Measurements from ENCODE around the gene GDAP2. TPM values are rescaled to one million over a fixed set of nuclear protein-coding genes. Genes with fewer than 3 reads are reported as not detected.
A peak's percentile ranks its signal among the peaks of the same experiment; 100 is the strongest.

GDAP2 gene
- total RNA-seq, 4 donors from 2014 or later, result 18.1 to 20.4 (median 19.7) TPM

DNA sequence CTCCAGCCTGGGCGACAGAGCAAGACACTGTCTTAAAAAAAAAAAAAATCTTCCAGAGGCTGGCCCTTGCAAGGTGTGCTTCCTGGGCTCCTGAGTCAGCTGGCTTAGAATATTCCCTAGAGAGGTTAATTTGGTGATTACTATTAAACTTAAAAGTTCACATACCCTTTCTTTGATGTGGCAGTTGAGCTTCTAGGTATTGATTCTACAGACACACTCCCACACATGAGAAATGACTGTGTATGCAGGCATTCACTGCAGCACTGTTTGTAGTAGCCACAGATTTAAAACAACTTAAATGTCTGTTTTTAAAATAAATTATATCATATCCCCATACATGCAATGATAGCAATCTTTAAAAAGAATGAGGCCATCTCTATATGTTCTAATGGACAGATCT, 93.4 kb downstream of the GDAP2 start:
- no peak for DNase-seq (ENCODE audit: low spot score in 2 of 2)
- no peak for TF ChIP-seq POLR2A (IDR thresholded peaks at IDR 0.05)
- TF ChIP-seq, protein P1, sequence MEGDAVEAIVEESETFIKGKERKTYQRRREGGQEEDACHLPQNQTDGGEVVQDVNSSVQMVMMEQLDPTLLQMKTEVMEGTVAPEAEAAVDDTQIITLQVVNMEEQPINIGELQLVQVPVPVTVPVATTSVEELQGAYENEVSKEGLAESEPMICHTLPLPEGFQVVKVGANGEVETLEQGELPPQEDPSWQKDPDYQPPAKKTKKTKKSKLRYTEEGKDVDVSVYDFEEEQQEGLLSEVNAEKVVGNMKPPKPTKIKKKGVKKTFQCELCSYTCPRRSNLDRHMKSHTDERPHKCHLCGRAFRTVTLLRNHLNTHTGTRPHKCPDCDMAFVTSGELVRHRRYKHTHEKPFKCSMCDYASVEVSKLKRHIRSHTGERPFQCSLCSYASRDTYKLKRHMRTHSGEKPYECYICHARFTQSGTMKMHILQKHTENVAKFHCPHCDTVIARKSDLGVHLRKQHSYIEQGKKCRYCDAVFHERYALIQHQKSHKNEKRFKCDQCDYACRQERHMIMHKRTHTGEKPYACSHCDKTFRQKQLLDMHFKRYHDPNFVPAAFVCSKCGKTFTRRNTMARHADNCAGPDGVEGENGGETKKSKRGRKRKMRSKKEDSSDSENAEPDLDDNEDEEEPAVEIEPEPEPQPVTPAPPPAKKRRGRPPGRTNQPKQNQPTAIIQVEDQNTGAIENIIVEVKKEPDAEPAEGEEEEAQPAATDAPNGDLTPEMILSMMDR (IDR thresholded peaks at IDR 0.05), result no peak
- H3K4me3 ChIP-seq (ENCODE audit: low read depth, poor library complexity, severe bottlenecking), result no peak overlapping the region
- WGBS, 2 donors, result 90 to 100% methylated on average over 1 of the region's 1 CpG
- intact Hi-C loops (cut with DNase I; ENCODE audit: low total_unique reads), result no loop called here

DNA sequence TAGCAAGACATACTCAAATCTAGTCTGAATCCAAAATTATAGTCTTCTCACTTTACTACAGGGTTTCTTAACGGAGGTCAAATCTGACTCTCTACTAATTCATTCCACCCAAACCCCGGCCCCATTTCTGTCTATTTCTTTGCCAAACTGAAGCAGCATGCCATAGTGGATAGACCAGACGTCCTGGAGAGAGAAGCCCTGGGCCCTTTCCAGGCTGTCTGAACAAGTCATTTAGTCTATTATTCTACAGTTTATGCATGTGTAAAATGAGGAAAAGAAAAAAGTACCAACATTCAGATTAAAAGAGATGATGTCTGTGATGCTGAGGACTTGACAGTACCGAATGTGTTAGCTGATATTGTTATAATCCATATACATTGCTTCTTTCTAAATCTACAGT, 95.0 kb downstream of the GDAP2 start:
- 71 to 74% methylated on average over 4 of the region's 4 CpGs for WGBS, 2 donors
- no peak for TF ChIP-seq POLR2A (IDR thresholded peaks at IDR 0.05)
- intact Hi-C loops (cut with DNase I; ENCODE audit: low total_unique reads), result no loop called here
- no peak for DNase-seq (ENCODE audit: low spot score in 2 of 2)
- no peak overlapping the region for H3K4me3 ChIP-seq (ENCODE audit: low read depth, poor library complexity, severe bottlenecking)

DNA sequence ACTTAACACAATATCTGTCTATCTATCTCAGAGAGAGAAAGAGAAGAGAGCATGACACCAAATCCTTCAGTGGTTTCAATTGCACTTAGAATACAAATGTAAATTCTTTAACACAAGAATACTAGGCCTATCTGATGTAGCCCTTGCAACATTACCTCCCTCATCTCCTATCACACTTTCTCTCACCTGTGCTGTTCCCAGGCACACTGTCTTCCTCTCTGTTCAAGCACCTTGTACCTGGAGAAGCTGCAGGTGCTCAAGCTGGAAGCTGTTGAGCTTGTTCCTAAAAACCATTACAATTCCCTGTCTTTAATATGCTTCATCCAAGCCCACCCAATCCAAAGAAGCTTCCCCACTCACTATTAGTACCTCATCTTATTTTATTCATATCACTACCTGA, 97.0 kb downstream of the GDAP2 start:
- intact Hi-C loops (cut with DNase I; ENCODE audit: low total_unique reads), result no loop called here
- DNase-seq (ENCODE audit: low spot score in 2 of 2), result no peak
- TF ChIP-seq, protein P1 (IDR thresholded peaks at IDR 0.05), result no peak
- TF ChIP-seq POLR2A (IDR thresholded peaks at IDR 0.05), result no peak
- H3K4me3 ChIP-seq (ENCODE audit: low read depth, poor library complexity, severe bottlenecking), result no peak overlapping the region

DNA sequence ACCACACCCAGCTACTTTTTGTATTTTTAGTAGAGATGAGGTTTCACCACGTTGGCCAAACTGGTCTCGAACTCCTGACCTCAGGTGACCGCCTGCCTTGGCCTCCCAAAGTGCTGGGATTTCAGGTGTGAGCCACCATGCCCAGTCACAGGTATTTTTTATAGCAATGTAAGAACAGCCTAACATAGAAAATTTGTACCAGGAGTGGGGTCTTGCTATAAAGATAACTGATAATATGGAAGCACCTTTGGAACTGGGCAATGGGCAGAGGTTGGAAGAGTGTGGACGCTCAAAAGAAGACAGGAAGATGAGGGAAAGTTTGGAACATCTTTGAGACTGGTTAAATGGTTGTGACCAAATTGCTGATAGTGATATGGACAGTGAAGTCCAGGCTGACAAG, 99.2 kb downstream of the GDAP2 start:
- no peak overlapping the region for H3K4me3 ChIP-seq (ENCODE audit: low read depth, poor library complexity, severe bottlenecking)
- TF ChIP-seq, protein P1 (IDR thresholded peaks at IDR 0.05), result no peak
- TF ChIP-seq POLR2A (IDR thresholded peaks at IDR 0.05), result no peak
- intact Hi-C loops (cut with DNase I; ENCODE audit: low total_unique reads), result no loop called here
- 94 to 98% methylated on average over 4 of the region's 4 CpGs for WGBS, 2 donors
- DNase-seq (ENCODE audit: low spot score in 2 of 2), result no peak

DNA sequence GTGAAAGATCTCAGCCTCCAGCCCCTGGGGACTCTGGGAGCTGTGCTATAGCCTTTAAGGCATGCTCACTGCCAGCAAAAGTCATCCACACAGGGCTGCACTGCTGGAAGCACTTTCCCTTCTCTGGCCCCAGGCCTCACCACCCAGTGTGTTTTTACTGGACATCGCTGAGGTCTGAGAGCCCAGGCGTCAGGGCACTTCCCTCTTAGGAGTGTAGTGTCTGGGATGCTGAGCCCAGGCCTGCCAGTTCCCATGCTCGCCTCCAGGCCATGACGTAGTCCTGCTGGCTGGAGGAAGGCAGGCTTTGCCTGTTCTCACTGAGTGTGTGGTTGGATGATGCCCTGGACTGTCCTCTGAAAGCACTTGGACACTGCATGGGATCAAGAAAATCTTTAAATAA, 101.2 kb downstream of the GDAP2 start:
- no peak for DNase-seq (ENCODE audit: low spot score in 2 of 2)
- TF ChIP-seq, protein P1 (IDR thresholded peaks at IDR 0.05), result no peak
- TF ChIP-seq POLR2A (IDR thresholded peaks at IDR 0.05), result no peak
- H3K4me3 ChIP-seq (ENCODE audit: low read depth, poor library complexity, severe bottlenecking), result no peak overlapping the region
- WGBS, 2 donors, result 38 to 57% methylated on average over 4 of the region's 4 CpGs
- intact Hi-C loops (cut with DNase I; ENCODE audit: low total_unique reads), result no loop called here

DNA sequence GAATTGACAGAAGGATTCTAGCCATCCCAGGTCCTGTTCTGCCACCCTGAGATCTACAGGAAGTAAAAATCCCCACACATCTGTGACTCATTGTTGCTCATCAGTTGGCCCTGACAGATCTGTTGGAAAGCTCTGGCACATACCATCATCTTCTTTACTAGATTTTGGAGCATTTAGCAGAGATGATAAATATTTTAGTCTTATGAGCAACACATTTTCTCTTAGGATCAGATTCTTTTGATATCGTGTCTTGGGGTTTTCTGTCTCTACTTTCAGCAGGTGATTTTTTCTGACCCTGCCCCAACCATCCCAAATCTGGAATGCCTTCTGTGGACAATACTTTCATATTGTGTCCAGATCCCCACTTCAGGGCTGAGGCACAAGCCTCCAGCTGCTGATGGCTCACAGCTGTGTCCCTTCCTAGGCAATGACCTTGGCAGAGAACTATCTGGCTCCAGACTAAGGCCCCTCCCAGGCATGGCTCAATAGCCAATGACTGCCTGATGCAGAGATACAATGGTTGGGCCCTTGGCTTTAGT, 102.8 kb downstream of the GDAP2 start:
- WGBS, 2 donors, result 35 to 37% methylated on average over 1 of the region's 1 CpG
- DNase-seq (ENCODE audit: low spot score in 2 of 2), result peak in 1 of 2 donors; percentile 54

More for the DNA sequence above, 102.8 kb downstream of the GDAP2 start:
- TF ChIP-seq, protein P1 (IDR thresholded peaks at IDR 0.05), result no peak
- TF ChIP-seq POLR2A (IDR thresholded peaks at IDR 0.05), result no peak
- no peak overlapping the region for H3K4me3 ChIP-seq (ENCODE audit: low read depth, poor library complexity, severe bottlenecking)
- intact Hi-C loops (cut with DNase I; ENCODE audit: low total_unique reads), result no loop called here

Measured in lower leg skin (tissue), 4 donors.